ENCODE measurements around the gene EFCAB5. TPM values are rescaled to one million over a fixed set of nuclear protein-coding genes. Genes with fewer than 3 reads are reported as not detected.
A peak's percentile ranks its signal among the peaks of the same experiment; 100 is the strongest.

EFCAB5 gene
- total RNA-seq, 2 donors from 2014 or later = not detected

GRCh38 chr17:30113213-30113612 lies 171.8 kb downstream of the EFCAB5 start:
- Histone ChIP-seq H3K27ac (ENCODE audit: low read depth, low read length) (no peak overlapping the region), H3K4me3 (ENCODE audit: low read length) (no peak overlapping the region), H3K27me3 (ENCODE audit: control insufficient read depth, insufficient read depth, low read length, poor library complexity, severe bottlenecking) (no peaks in the 10 kb centered on the region), H3K9ac (ENCODE audit: extremely low read depth, low read length, poor library complexity, severe bottlenecking) (no peak overlapping the region), H3K9me3 (ENCODE audit: control insufficient read depth, low read length) (no peaks in the 10 kb centered on the region), H3K4me1 (ENCODE audit: control insufficient read depth, insufficient read depth, low read length) (no peaks in the 10 kb centered on the region), H3K36me3 (ENCODE audit: control insufficient read depth, insufficient read depth, low read length) (no peaks in the 10 kb centered on the region)
- Mint-ChIP-seq H3K27ac (no peak overlapping the region), H3K9me3 (no peaks in the 10 kb centered on the region), H3K4me3 (no peak overlapping the region), H3K4me1 (peaks cover 6% of the 10 kb centered on the region), H3K27me3 (ENCODE audit: insufficient read depth) (no peaks in the 10 kb centered on the region), H3K36me3 (ENCODE audit: low read depth) (no peaks in the 10 kb centered on the region)
- DNase-seq = no peak
- TF ChIP-seq CTCF (conservative IDR thresholded peaks at IDR 0.05) = no peak

- no peaks in the 10 kb centered on the region for H3K27me3 ChIP-seq (ENCODE audit: control insufficient read depth, insufficient read depth, low read length, poor library complexity, severe bottlenecking)
- Mint-ChIP-seq H3K9me3 (no peaks in the 10 kb centered on the region), H3K4me1 (peaks cover 8% of the 10 kb centered on the region), H3K27me3 (ENCODE audit: insufficient read depth) (no peaks in the 10 kb centered on the region), H3K4me3 (peak overlapping the region; percentile 94), H3K27ac (peak overlapping the region; percentile 100), H3K36me3 (ENCODE audit: low read depth) (peaks cover 12% of the 10 kb centered on the region)
- no peak for DNase-seq
- H3K36me3 ChIP-seq (ENCODE audit: control insufficient read depth, insufficient read depth, low read length) = peaks cover 19% of the 10 kb centered on the region
- no peaks in the 10 kb centered on the region for H3K9me3 ChIP-seq (ENCODE audit: control insufficient read depth, low read length)
- no peak for TF ChIP-seq CTCF (conservative IDR thresholded peaks at IDR 0.05)
- WGBS, 2 experiments (ENCODE audit: insufficient coverage in 1 of 2, insufficient read length in 1 of 2) = 29 to 31% methylated on average over 9 to 10 of the region's 10 CpGs
- H3K4me3 ChIP-seq (ENCODE audit: low read length) = peak overlapping the region; percentile 92
- H3K9ac ChIP-seq (ENCODE audit: extremely low read depth, low read length, poor library complexity, severe bottlenecking) = peak overlapping the region; percentile 98
- H3K4me1 ChIP-seq (ENCODE audit: control insufficient read depth, insufficient read depth, low read length) = no peaks in the 10 kb centered on the region
- peak overlapping the region; percentile 69 for H3K27ac ChIP-seq (ENCODE audit: low read depth, low read length)
Measured at GRCh38 chr17:30116345-30116660, 174.9 kb downstream of the EFCAB5 start.

- WGBS, 2 experiments (ENCODE audit: insufficient coverage in 1 of 2, insufficient read length in 1 of 2) = 0 to 1% methylated on average over 21 to 47 of the region's 47 CpGs
- no peaks in the 10 kb centered on the region for H3K4me1 ChIP-seq (ENCODE audit: control insufficient read depth, insufficient read depth, low read length)
- Mint-ChIP-seq H3K27me3 (ENCODE audit: insufficient read depth) (no peaks in the 10 kb centered on the region), H3K27ac (peak within 1 kb of the TSS; percentile 100), H3K4me3 (peak within 1 kb of the TSS; percentile 94), H3K36me3 (ENCODE audit: low read depth) (peaks cover 15% of the 10 kb centered on the region), H3K4me1 (peaks cover 8% of the 10 kb centered on the region), H3K9me3 (no peaks in the 10 kb centered on the region)
- peak within 1 kb of the TSS; percentile 92 for H3K4me3 ChIP-seq (ENCODE audit: low read length)
- no peaks in the 10 kb centered on the region for H3K9me3 ChIP-seq (ENCODE audit: control insufficient read depth, low read length)
- H3K36me3 ChIP-seq (ENCODE audit: control insufficient read depth, insufficient read depth, low read length) = peaks cover 25% of the 10 kb centered on the region
- DNase-seq = peak; percentile 99
- peak within 1 kb of the TSS; percentile 98 for H3K9ac ChIP-seq (ENCODE audit: extremely low read depth, low read length, poor library complexity, severe bottlenecking)
- H3K27ac ChIP-seq (ENCODE audit: low read depth, low read length) = peak within 1 kb of the TSS; percentile 69
- no peaks in the 10 kb centered on the region for H3K27me3 ChIP-seq (ENCODE audit: control insufficient read depth, insufficient read depth, low read length, poor library complexity, severe bottlenecking)
- no peak for TF ChIP-seq CTCF (conservative IDR thresholded peaks at IDR 0.05)
Measured at GRCh38 chr17:30116661-30117551, 175.5 kb downstream of the EFCAB5 start, which contains the start of gene NSRP1. NSRP1 (plus strand) TSS chr17:30116816; CDS start chr17:30116844, 28 bp downstream.
